SU-DHL-6 (cell line): Measurements from ENCODE around the gene EXOC3.

Experiments used
- EZH2phosphoT487 ChIP-seq: fragments of 200-600 bp; sonication (generic), shearing (Covaris generic); conservative IDR thresholded peaks from 2 replicates; pipeline ENCODE4 v1.6.1; 2018; ENCODE audit warnings: mild to moderate bottlenecking, antibody characterized with exemption, low read length, moderate library complexity, mixed read lengths
- TF ChIP-seq, protein P1 (sequence below): fragments of 200-600 bp; sonication (generic); IDR thresholded peaks from one replicate; pipeline ENCODE4 v1.5.1; 2017; ENCODE audit warnings: antibody characterized with exemption, mild to moderate bottlenecking, low read length, moderate library complexity; ENCODE audit not compliant: insufficient read depth, poor library complexity, severe bottlenecking

DNA sequence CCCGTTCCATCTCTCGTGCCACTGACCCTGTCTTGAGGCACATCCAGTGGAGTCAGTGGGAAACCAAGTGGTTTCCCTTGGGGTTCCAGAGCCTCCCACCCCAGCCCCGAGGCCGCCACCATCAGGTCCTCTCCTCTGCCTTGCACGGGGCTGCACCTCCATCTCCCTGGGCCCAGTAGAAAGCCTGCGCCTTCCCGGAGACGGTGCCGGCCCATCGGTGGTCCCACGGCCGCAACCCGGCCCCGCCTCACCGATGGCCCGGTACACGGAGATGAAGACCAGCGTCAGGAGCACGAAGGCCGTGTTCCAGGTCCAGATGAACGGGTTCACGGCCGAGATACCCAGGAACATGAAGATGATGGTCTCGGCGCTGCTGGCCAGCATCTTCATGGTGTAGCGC lies 40.0 kb downstream of the EXOC3 start:
- TF ChIP-seq, protein P1, sequence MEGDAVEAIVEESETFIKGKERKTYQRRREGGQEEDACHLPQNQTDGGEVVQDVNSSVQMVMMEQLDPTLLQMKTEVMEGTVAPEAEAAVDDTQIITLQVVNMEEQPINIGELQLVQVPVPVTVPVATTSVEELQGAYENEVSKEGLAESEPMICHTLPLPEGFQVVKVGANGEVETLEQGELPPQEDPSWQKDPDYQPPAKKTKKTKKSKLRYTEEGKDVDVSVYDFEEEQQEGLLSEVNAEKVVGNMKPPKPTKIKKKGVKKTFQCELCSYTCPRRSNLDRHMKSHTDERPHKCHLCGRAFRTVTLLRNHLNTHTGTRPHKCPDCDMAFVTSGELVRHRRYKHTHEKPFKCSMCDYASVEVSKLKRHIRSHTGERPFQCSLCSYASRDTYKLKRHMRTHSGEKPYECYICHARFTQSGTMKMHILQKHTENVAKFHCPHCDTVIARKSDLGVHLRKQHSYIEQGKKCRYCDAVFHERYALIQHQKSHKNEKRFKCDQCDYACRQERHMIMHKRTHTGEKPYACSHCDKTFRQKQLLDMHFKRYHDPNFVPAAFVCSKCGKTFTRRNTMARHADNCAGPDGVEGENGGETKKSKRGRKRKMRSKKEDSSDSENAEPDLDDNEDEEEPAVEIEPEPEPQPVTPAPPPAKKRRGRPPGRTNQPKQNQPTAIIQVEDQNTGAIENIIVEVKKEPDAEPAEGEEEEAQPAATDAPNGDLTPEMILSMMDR, result no peak
- no peak for TF ChIP-seq EZH2phosphoT487
